HepG2 (cell line): Measurements from ENCODE around the gene SPACDR. TPM values are rescaled to one million over a fixed set of nuclear protein-coding genes. Genes with fewer than 3 reads are reported as not detected.
A peak's percentile ranks its signal among the peaks of the same experiment; 100 is the strongest.

Experiments used
- ATAC-seq: fragments of 200-7000 bp; cut with Tn5 transposase; 3 replicates; pipeline ENCODE4 v1.9.1; 2020; ENCODE audit warnings: mild to moderate bottlenecking, moderate library complexity
- Bru-seq: library from RNA; stranded (reverse); fragments of 400-500 nt; gene quantifications from one replicate; lab custom pipeline; 2021; lab: Mats Ljungman, UMichigan
- BruChase-seq, 2 experiments: library from RNA; stranded (reverse); fragments of 400-500 nt; gene quantifications; one replicate each; lab custom pipeline; 2021; lab: Mats Ljungman, UMichigan
- BruUV-seq: library from RNA; stranded (reverse); fragments of 400-500 nt; replicated peaks from 2 replicates; lab custom pipeline; 2021; lab: Mats Ljungman, UMichigan
- CTCF ChIA-PET: fragments of 300-600 bp; formaldehyde crosslinking; extraction: SDS; loops from one replicate; lab custom pipeline; 2021; ENCODE audit warnings: low total read pairs, inconsistent platforms, low intra/inter-chr PET ratio; lab: Yijun Ruan, JAX
- POLR2A ChIA-PET: fragments of 350-600 bp; sonication (Branson Sonifier 250); formaldehyde crosslinking; loops from one replicate; lab custom pipeline; 2020; ENCODE audit warnings: antibody characterized with exemption, inconsistent platforms; lab: Yijun Ruan, JAX
- DNase-seq: peaks from one replicate; pipeline ENCODE4 v3.0.0-alpha.2; 2015; ENCODE audit warnings: low spot score
- FAIRE-seq: peaks from 3 replicates; lab custom pipeline; 2011; peaks lifted over from hg19 to GRCh38; lab: Jason Lieb, UNC
- H2AFZ ChIP-seq: one replicate; pipeline ENCODE4 v1.6.1; 2011; ENCODE audit warnings: low read length, inconsistent platforms
- H3K27ac ChIP-seq: fragments of 300-600 bp; 3 replicates; pipeline ENCODE4 v1.8.0; 2011; ENCODE audit warnings: mixed run types, mild to moderate bottlenecking, mixed read lengths, low read length, inconsistent platforms; ENCODE audit not compliant: insufficient read depth; ENCODE audit errors: extremely low read length
- H3K27me3 ChIP-seq, 2 experiments: fragments of 200-600 bp in 1 of 2; 2 replicates in 1 of 2; 3 replicates in 1 of 2; pipeline versions ENCODE4 v1.6.0 to v1.8.0; 2011; ENCODE audit warnings: low read length in 2 of 2, mild to moderate bottlenecking in 2 of 2, moderate library complexity in 2 of 2, inconsistent platforms in 1 of 2; ENCODE audit not compliant: insufficient read depth in 2 of 2, control insufficient read depth in 1 of 2
- H3K36me3 ChIP-seq, 2 experiments: fragments of 200-600 bp in 1 of 2; replicated peaks in 1 of 2; 2 replicates in 1 of 2; 3 replicates in 1 of 2; pipeline versions ENCODE4 v1.5.1 to v1.8.0; 2011; ENCODE audit warnings: low read length in 2 of 2, inconsistent platforms in 1 of 2; ENCODE audit not compliant: insufficient read depth in 2 of 2, control insufficient read depth in 1 of 2
- H3K4me1 ChIP-seq: 2 replicates; pipeline ENCODE4 v1.5.1; 2012; ENCODE audit warnings: low read length, inconsistent platforms; ENCODE audit not compliant: insufficient read depth
- H3K4me2 ChIP-seq: 2 replicates; pipeline ENCODE4 v1.6.0; 2011; ENCODE audit warnings: low read depth, low read length, inconsistent platforms
- H3K4me3 ChIP-seq, 3 experiments: fragments of 200-600 bp in 1 of 3; sonication (generic), shearing (Covaris generic) in 1 of 3; replicated peaks in 1 of 3; 2 replicates each; pipeline ENCODE4 v1.5.1; 2011 to 2016; ENCODE audit warnings: low read length in 3 of 3, inconsistent platforms in 2 of 3, low read depth in 2 of 3, mild to moderate bottlenecking in 2 of 3, control low read depth in 1 of 3, mixed read lengths in 1 of 3; ENCODE audit not compliant: insufficient read depth in 1 of 3
- H3K79me2 ChIP-seq: one replicate; pipeline ENCODE4 v1.6.1; 2011; ENCODE audit warnings: low read length, inconsistent platforms; ENCODE audit not compliant: insufficient read depth
- H3K9ac ChIP-seq: 2 replicates; pipeline ENCODE4 v1.6.0; 2011; ENCODE audit warnings: mild to moderate bottlenecking, low read depth, low read length, inconsistent platforms; ENCODE audit not compliant: insufficient read depth
- H3K9me3 ChIP-seq: 2 replicates; pipeline ENCODE4 v1.5.1; 2012; ENCODE audit warnings: mild to moderate bottlenecking, low read length
- H4K20me1 ChIP-seq: 2 replicates; pipeline ENCODE4 v1.6.0; 2011; ENCODE audit warnings: inconsistent platforms, mild to moderate bottlenecking, low read length, moderate library complexity; ENCODE audit not compliant: insufficient read depth
- BRD4 ChIP-seq: sonication (generic); formaldehyde crosslinking; IDR thresholded peaks from 2 replicates; pipeline ENCODE4 v1.4.0; 2020; ENCODE audit warnings: missing genetic modification reagents
- CENPX ChIP-seq: sonication (generic); formaldehyde crosslinking; IDR thresholded peaks from 2 replicates; pipeline ENCODE4 v1.9.0; 2021; ENCODE audit warnings: mild to moderate bottlenecking, missing genetic modification reagents, moderate library complexity
- FLYWCH1 ChIP-seq: sonication (generic); formaldehyde crosslinking; IDR thresholded peaks from 2 replicates; pipeline ENCODE4 v1.8.1; 2023; ENCODE audit warnings: mild to moderate bottlenecking, missing genetic modification reagents
- RCOR2 ChIP-seq: IDR thresholded peaks from 2 replicates; pipeline ENCODE4 v1.6.1; 2016; ENCODE audit warnings: missing biosample characterization, missing genetic modification reagents
- SIX1 ChIP-seq: sonication (generic); formaldehyde crosslinking; IDR thresholded peaks from 2 replicates; pipeline ENCODE4 v1.4.0; 2020; ENCODE audit warnings: missing genetic modification reagents, borderline replicate concordance
- U2AF2 ChIP-seq: fragments of 200-400 bp; formaldehyde crosslinking; IDR thresholded peaks from 2 replicates; pipeline ENCODE4 v1.6.1; 2017; ENCODE audit warnings: low read depth, mild to moderate bottlenecking, low read length
- ZZZ3 ChIP-seq: sonication (generic); formaldehyde crosslinking; IDR thresholded peaks from 2 replicates; pipeline ENCODE4 v1.4.0; 2020; ENCODE audit warnings: missing genetic modification reagents, mild to moderate bottlenecking, borderline replicate concordance
- WGBS: methylation state at CpG from one replicate; pipeline ENCODE4 v1.1.6; 2017; ENCODE audit warnings: low lambda C conversion rate; 5-methylcytosine and 5-hydroxymethylcytosine counted together
- in situ Hi-C: cut with HindIII; loops from 2 replicates; pipeline ENCODE4 v1.10.0; 2017; ENCODE audit warnings: low pct_unique_long_range_greater_than_20kb; ENCODE audit not compliant: extremely low pct_ligation_motif_present
- intact Hi-C: fragments of 100-400 bp; cut with micrococcal nuclease; formaldehyde crosslinking; loops from one replicate; pipeline ENCODE4 v1.10.0; 2022; ENCODE audit not compliant: unreplicated experiment
- long read RNA-seq, 2 experiments: library from RNA in 1 of 2; library from polyadenylated mRNA in 1 of 2; stranded (forward) in 1 of 2; unstranded in 1 of 2; transcript quantifications; one replicate each; pipeline ENCODE4 v2.0.0, GENCODE V29; 2019 to 2022
- polyA minus RNA-seq, 3 experiments: library from RNA; depleted of rRNA, polyadenylated mRNA; stranded (reverse); fragments of >200 nt; gene quantifications; 2 replicates each; pipeline ENCODE4 v1.2.3, GENCODE V29; 2011; ENCODE audit warnings: low replicate concordance in 1 of 3
- polyA plus RNA-seq, 8 experiments: library from polyadenylated mRNA; depleted of rRNA in 3 of 8; stranded (reverse) in 7 of 8; unstranded in 1 of 8; fragments of >200 nt; fragmentation: Illumina TruSeq in 4 of 8; extraction: Trizol in 4 of 8; gene quantifications; 2 replicates each; pipeline versions ENCODE4 v1.2.1 to v1.2.3, GENCODE V29; 2011 to 2016; ENCODE audit warnings: low read depth in 4 of 8, missing spikeins in 1 of 8, mixed read lengths in 1 of 8; ENCODE audit not compliant: insufficient read depth in 1 of 8
- total RNA-seq, 5 experiments: library from RNA; depleted of rRNA; stranded (reverse); fragments of >200 nt; fragmentation: Illumina TruSeq; extraction: Trizol; gene quantifications; 2 replicates each; pipeline ENCODE4 v1.2.3, GENCODE V29; 2016; ENCODE audit warnings: low read depth in 1 of 5
- TF ChIP-seq, protein P1 (sequence below): sonication (generic); formaldehyde crosslinking; IDR thresholded peaks from 2 replicates; pipeline ENCODE4 v1.8.1; 2022; ENCODE audit warnings: mild to moderate bottlenecking, missing genetic modification reagents
- TF ChIP-seq, protein P2 (sequence below): sonication (generic); formaldehyde crosslinking; IDR thresholded peaks from one replicate; pipeline ENCODE4 v1.5.1; 2020; ENCODE audit warnings: mild to moderate bottlenecking, missing genetic modification reagents; ENCODE audit errors: not compliant biosample characterization

The SPACDR gene, protein sequence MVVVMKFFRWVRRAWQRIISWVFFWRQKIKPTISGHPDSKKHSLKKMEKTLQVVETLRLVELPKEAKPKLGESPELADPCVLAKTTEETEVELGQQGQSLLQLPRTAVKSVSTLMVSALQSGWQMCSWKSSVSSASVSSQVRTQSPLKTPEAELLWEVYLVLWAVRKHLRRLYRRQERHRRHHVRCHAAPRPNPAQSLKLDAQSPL
- total RNA-seq (2016; rRNA removed; fragmentation: Illumina TruSeq; extraction: Trizol) (not detected in 2 replicates), polyA plus RNA-seq (2011; rRNA removed) (0.24 and 0.41 TPM in 2 replicates), polyA minus RNA-seq (2011; rRNA and poly(A)+ RNA removed; ENCODE audit: low replicate concordance) (0.14 and 0.65 TPM in 2 replicates), Bru-seq, nascent RNA (percentile 23 among the genes with signal in this experiment), BruChase-seq, experiment 1, labeled RNA remaining after a 6-hour chase (percentile 28 among the genes with signal in this experiment), BruChase-seq, experiment 2, labeled RNA remaining after a 2-hour chase (percentile 24 among the genes with signal in this experiment)
- not detected in 2 replicates for total RNA-seq (2016; cell fraction: cytosol; rRNA removed; fragmentation: Illumina TruSeq; extraction: Trizol; ENCODE audit: low read depth)
- total RNA-seq (2016; cell fraction: insoluble cytoplasmic fraction; rRNA removed; fragmentation: Illumina TruSeq; extraction: Trizol), result 0.15 TPM in 1 of 2 replicates, not detected in the other
- not detected in 2 replicates for total RNA-seq (2016; cell fraction: membrane; rRNA removed; fragmentation: Illumina TruSeq; extraction: Trizol)
- not detected in 2 replicates for total RNA-seq (2016; cell fraction: nucleus; rRNA removed; fragmentation: Illumina TruSeq; extraction: Trizol)
- polyA plus RNA-seq (2011; cell fraction: cytosol; rRNA removed), result 0.16 TPM in 1 of 2 replicates, not detected in the other
- 0.55 and 0.99 TPM in 2 replicates for polyA plus RNA-seq (2011; cell fraction: nucleus; rRNA removed)
- polyA plus RNA-seq (2012), result 0.20 TPM in 1 of 2 replicates, not detected in the other
- polyA plus RNA-seq (2016; cell fraction: cytosol; fragmentation: Illumina TruSeq; extraction: Trizol; ENCODE audit: low read depth), result not detected in 2 replicates
- polyA plus RNA-seq (2016; cell fraction: insoluble cytoplasmic fraction; fragmentation: Illumina TruSeq; extraction: Trizol; ENCODE audit: low read depth), result not detected in 2 replicates
- 0.26 TPM in 1 of 2 replicates, not detected in the other for polyA plus RNA-seq (2016; cell fraction: membrane; fragmentation: Illumina TruSeq; extraction: Trizol; ENCODE audit: low read depth)
- polyA plus RNA-seq (2016; cell fraction: nucleus; fragmentation: Illumina TruSeq; extraction: Trizol; ENCODE audit: insufficient read depth, low read depth), result not detected in 2 replicates
- not detected in 2 replicates for polyA minus RNA-seq (2011; cell fraction: cytosol; rRNA and poly(A)+ RNA removed)
- polyA minus RNA-seq (2011; cell fraction: nucleus; rRNA and poly(A)+ RNA removed), result not detected in 2 replicates
- long read RNA-seq, experiment 1, result 0 reads
- long read RNA-seq, experiment 2, result 0 reads

DNA sequence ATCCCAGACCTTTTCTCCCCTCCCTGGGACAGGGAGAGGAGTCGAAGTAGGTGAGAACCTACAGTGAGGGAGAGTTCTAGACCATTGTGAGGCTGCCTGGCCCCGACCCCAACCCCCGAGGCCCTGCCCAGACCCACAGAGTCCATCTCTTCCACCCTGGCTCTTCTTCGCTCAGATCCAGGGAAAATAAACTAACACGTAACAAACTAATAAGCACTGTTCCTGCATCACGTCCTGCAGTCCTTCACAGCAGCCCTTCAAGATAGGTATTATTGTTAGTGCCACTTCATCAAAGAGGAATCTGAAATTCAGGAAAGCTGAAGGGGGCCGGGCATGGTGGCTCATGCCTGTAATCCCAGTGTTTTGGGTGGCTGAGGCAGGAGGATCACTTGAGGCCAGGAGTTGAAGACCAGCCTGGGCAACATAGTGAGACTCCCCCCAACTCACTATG, at the start of gene SPACDR:
SPACDR (minus strand) TSS at position 51 of the 451 bp plus-strand sequence. CDS start 235 bp downstream, outside the sequence.
- Histone ChIP-seq H2AFZ (no peak within 1 kb of the TSS), H3K27me3 (peaks cover 0 to 2% of the 10 kb centered on the region in 2 experiments; a peak in 1 of 5 replicates), H3K4me3 (no peak within 1 kb of the TSS), H4K20me1 (no peaks in the 10 kb centered on the region), H3K4me1 (peaks cover 16% of the 10 kb centered on the region), H3K36me3 (no peaks in the 10 kb centered on the region), H3K9me3 (no peaks in the 10 kb centered on the region), H3K9ac (no peak within 1 kb of the TSS), H3K27ac (no peak within 1 kb of the TSS), H3K79me2 (no peaks in the 10 kb centered on the region), H3K4me2 (0 out of 2 replicates have a peak within 1 kb of the TSS, but pooled peaks have one; percentile 15)
- ChIA-PET CTCF (interaction anchor here (2.1 kb wide), 1 partner anchor 19 kb away, joined by 8 read pairs; the partner anchor contains the start of gene NYAP1), POLR2A (interaction anchor here (1.7 kb wide), 1 partner anchor 20 kb away, joined by 4 read pairs; no protein-coding TSS in a partner anchor)
- DNase-seq, result no peak
- no peak for ATAC-seq
- 50% methylated on average over 7 of the region's 7 CpGs for WGBS
- no TSS peak for BruUV-seq
- intact Hi-C loops (no loop called here), in situ Hi-C loops (loop anchor here (10.0 kb wide), 1 partner anchor 231 kb away; the partner anchor contains the start of gene GIGYF1)
- FAIRE-seq, result no peak
- TF ChIP-seq ZZZ3 (CRISPR knock-in tag) (no peak), BRD4 (CRISPR knock-in tag) (no peak), U2AF2 (no peak), RCOR2 (CRISPR knock-in tag) (no peak), SIX1 (CRISPR knock-in tag) (no peak), FLYWCH1 (CRISPR knock-in tag) (no peak), CENPX (no peak)
- TF ChIP-seq, protein P1, sequence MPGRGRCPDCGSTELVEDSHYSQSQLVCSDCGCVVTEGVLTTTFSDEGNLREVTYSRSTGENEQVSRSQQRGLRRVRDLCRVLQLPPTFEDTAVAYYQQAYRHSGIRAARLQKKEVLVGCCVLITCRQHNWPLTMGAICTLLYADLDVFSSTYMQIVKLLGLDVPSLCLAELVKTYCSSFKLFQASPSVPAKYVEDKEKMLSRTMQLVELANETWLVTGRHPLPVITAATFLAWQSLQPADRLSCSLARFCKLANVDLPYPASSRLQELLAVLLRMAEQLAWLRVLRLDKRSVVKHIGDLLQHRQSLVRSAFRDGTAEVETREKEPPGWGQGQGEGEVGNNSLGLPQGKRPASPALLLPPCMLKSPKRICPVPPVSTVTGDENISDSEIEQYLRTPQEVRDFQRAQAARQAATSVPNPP (CRISPR knock-in tag), result no peak
- TF ChIP-seq, protein P2, sequence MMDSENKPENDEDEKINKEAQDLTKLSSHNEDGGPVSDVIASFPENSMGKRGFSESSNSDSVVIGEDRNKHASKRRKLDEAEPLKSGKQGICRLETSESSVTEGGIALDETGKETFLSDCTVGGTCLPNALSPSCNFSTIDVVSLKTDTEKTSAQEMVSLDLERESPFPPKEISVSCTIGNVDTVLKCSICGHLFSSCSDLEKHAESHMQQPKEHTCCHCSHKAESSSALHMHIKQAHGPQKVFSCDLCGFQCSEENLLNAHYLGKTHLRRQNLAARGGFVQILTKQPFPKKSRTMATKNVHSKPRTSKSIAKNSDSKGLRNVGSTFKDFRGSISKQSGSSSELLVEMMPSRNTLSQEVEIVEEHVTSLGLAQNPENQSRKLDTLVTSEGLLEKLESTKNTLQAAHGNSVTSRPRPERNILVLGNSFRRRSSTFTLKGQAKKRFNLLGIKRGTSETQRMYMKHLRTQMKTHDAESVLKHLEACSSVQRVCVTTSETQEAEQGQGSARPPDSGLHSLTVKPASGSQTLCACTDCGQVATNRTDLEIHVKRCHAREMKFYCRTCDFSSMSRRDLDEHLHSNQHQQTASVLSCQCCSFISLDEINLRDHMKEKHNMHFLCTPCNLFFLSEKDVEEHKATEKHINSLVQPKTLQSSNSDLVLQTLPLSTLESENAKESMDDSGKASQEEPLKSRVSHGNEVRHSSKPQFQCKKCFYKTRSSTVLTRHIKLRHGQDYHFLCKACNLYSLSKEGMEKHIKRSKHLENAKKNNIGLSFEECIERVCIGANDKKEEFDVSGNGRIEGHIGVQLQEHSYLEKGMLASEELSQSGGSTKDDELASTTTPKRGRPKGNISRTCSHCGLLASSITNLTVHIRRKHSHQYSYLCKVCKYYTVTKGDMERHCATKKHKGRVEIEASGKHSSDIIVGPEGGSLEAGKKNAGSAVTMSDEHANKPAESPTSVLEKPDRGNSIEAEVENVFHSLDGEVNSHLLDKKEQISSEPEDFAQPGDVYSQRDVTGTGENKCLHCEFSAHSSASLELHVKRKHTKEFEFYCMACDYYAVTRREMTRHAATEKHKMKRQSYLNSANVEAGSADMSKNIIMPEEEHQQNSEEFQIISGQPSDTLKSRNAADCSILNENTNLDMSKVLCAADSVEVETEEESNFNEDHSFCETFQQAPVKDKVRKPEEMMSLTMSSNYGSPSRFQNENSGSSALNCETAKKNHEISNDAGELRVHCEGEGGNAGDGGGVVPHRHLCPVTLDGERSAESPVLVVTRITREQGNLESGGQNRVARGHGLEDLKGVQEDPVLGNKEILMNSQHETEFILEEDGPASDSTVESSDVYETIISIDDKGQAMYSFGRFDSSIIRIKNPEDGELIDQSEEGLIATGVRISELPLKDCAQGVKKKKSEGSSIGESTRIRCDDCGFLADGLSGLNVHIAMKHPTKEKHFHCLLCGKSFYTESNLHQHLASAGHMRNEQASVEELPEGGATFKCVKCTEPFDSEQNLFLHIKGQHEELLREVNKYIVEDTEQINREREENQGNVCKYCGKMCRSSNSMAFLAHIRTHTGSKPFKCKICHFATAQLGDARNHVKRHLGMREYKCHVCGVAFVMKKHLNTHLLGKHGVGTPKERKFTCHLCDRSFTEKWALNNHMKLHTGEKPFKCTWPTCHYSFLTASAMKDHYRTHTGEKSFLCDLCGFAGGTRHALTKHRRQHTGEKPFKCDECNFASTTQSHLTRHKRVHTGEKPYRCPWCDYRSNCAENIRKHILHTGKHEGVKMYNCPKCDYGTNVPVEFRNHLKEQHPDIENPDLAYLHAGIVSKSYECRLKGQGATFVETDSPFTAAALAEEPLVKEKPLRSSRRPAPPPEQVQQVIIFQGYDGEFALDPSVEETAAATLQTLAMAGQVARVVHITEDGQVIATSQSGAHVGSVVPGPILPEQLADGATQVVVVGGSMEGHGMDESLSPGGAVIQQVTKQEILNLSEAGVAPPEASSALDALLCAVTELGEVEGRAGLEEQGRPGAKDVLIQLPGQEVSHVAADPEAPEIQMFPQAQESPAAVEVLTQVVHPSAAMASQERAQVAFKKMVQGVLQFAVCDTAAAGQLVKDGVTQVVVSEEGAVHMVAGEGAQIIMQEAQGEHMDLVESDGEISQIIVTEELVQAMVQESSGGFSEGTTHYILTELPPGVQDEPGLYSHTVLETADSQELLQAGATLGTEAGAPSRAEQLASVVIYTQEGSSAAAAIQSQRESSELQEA (CRISPR knock-in tag), result no peak
